CD4-positive, alpha-beta T cell treated with Interleukin-6 at 100 ng/mL for 8 hours (primary cell): Measurements from ENCODE around the gene ELP1.
"Not testable (repeated sequence)": the region's sequence is repeated elsewhere in the genome, so short reads cannot be mapped to it uniquely, and the experiment has no call there.

Experiments used
- DNase-seq: peaks from one replicate; pipeline ENCODE4 v3.0.0-alpha.2; 2020; ENCODE audit warnings: mixed read lengths, low spot score

Gene ELP1, protein sequence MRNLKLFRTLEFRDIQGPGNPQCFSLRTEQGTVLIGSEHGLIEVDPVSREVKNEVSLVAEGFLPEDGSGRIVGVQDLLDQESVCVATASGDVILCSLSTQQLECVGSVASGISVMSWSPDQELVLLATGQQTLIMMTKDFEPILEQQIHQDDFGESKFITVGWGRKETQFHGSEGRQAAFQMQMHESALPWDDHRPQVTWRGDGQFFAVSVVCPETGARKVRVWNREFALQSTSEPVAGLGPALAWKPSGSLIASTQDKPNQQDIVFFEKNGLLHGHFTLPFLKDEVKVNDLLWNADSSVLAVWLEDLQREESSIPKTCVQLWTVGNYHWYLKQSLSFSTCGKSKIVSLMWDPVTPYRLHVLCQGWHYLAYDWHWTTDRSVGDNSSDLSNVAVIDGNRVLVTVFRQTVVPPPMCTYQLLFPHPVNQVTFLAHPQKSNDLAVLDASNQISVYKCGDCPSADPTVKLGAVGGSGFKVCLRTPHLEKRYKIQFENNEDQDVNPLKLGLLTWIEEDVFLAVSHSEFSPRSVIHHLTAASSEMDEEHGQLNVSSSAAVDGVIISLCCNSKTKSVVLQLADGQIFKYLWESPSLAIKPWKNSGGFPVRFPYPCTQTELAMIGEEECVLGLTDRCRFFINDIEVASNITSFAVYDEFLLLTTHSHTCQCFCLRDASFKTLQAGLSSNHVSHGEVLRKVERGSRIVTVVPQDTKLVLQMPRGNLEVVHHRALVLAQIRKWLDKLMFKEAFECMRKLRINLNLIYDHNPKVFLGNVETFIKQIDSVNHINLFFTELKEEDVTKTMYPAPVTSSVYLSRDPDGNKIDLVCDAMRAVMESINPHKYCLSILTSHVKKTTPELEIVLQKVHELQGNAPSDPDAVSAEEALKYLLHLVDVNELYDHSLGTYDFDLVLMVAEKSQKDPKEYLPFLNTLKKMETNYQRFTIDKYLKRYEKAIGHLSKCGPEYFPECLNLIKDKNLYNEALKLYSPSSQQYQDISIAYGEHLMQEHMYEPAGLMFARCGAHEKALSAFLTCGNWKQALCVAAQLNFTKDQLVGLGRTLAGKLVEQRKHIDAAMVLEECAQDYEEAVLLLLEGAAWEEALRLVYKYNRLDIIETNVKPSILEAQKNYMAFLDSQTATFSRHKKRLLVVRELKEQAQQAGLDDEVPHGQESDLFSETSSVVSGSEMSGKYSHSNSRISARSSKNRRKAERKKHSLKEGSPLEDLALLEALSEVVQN (N-terminal part only)

DNA sequence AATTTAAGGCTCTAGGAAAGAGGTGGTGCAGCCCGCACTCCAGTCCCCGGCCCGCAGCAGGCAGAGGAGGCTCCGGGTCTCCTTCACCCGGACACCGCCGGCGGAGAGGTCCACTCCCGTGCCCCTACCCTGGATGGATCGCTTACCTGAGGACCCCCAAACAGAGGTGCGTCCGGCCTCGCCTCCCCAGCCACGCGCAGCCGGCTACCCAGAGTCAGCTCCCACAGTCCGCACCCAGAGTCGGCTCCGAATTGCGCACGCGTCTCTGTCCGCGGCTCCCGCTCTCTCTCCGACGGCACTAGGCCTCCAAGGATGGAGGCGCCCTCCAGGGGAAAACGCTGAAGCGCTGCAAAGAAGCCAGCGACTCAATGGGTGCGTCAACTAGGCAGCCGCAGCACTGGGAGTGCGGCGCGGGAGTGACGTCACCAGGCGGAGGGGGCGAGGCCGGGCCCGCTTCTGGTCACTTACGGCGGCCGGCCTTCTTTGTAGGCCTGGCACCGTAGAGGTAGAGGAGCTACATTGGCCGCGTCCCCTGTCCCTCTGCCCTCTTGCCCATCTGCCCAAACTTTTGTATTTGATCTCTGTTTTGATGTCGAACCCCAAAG is at the start of gene ELP1:
Gene ELP1, minus strand, starts transcription at position 407 of the 605 bp plus-strand sequence. CDS start 2,978 bp downstream, outside the sequence.
- peak; percentile 88 for DNase-seq

DNA sequence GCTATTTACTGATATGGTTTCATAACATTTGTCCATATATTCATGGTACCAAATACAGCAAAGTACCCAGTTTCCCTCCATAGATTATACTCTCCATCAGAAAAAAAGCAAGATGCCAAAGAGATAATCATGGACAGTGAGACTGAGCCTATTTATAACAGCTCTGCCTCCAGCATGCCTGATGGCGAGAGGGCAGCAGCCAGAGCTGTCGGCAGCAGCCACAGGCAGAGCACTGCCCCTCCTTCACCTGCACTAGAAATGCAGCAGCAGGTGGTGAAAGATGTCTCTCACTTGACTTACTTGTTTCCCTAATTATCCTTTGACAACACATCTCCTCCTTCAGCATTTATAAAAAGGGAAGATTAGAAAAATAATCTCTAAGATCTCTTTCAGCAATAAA is 47.0 kb upstream of the ELP1 start:
- no peak for DNase-seq

DNA sequence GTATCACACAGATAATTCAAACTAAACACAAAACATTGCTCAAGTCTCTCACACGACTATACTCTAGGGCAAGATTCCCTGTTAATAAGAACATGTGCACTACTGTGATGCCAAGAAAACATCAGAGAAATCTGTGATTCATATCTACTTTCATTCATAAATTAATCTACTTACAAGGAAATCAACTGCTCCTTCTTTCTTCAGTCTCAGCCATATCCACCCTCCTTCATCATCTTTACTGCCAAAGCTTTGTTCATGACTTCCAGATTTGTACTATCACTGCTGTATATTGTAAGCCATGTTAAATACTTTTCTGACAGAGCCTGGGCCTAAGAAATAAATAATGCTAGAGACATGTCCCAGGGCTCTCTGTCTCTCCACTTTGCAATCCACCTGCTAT is 44.3 kb upstream of the ELP1 start:
- DNase-seq: no peak

DNA sequence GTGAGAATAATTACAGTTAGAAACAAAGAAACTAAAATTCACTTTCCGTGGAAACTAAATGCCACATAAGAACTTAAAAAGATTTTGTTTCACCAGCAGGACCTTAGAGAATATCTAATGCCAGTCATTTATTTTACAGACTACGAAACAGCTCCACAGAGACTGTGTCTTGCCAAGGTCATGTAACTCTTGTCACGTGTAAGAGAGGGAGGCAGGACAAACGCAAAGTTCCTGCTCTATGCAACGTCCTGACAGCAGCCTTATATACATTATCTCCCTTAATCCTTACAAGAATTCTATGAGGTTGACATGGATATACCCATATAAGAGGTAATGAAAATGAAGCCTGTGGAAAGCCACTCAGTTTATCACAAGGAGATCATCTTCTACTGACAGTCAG is 40.0 kb upstream of the ELP1 start:
- DNase-seq: no peak

DNA sequence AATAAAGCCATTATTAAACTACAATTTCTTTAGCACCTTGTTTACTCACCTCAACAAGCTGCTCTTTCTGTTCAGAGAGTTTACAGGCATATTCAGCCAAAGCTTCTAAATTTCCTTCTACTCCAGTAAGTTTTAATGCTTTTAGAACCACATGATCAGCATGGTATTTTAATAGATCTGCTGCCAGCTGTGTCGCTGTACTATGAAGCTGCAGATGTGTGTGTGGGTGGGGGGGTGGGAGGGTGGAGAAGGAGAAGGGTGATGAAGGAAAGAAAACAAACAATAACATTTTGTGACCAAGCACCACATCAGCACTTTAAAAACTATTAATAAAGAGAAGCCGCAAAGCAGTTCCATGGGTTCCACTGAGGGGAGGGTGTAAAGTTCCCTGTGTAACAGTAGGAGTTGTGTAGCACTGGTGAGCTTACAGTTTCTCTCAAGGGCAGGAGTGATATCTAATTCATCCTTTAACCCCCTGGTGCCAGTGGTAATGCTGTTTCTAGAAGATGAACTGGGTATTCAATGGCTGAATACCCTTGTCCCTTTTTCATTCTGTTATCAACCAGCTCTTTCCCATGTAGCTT is 38.8 kb upstream of the ELP1 start:
- DNase-seq: no peak

DNA sequence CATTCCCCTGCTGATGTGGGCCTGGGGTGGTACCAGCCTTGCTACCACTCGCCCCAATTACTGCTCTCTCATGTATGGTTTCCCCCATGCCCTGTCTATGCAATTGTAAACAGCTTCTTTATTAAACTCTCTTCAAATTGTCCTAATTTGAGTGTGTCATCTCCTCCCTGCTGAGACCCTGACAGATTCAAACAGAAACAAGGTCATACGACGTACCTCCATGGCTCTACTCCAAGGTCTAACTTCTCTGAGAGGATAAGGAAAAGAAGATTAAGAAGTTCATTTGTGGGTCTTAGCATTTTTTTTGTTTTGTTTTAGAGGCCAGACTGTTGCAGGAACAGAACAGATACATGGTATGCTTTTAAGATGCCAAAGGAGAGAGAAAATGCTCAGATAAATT is 38.3 kb upstream of the ELP1 start:
- DNase-seq: no peak

DNA sequence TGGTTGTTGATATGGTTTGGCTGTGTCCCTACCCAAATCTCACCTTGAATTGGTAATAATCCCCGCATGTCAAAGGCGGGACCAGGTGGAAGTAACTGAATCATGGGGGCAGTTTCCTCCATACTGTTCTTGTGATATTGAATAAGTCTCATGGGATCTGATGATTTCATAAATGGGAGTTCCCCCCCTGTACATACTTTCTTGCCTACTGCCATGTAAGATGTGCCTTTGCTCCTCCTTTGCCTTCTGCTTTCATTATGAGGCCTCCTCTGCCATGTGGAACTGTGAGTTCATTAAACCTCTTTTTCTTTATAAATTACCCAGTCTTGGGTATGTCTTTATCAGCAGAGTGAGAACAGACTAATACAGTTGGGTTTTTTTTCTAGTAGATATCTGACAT is 37.5 kb upstream of the ELP1 start:
- DNase-seq: not testable (repeated sequence)

DNA sequence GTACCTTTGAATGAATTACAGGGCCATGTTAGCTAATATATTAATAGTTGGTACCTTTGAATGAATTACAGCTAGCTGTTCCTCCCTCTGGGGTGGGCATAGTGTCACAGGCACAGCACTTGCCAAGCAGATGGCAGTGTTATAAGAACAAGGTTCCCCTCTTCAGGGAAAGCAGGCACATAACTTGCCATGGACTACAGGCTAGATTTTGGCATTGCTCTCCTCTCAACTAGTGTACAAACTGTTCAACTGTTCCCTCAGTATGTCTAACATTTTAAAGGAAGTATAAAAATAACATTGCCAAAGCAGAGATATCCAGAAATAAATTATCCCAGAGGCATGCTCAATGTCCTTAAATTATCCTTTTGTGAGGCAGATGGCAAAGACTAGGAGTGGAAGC is 34.0 kb upstream of the ELP1 start:
- no peak for DNase-seq

DNA sequence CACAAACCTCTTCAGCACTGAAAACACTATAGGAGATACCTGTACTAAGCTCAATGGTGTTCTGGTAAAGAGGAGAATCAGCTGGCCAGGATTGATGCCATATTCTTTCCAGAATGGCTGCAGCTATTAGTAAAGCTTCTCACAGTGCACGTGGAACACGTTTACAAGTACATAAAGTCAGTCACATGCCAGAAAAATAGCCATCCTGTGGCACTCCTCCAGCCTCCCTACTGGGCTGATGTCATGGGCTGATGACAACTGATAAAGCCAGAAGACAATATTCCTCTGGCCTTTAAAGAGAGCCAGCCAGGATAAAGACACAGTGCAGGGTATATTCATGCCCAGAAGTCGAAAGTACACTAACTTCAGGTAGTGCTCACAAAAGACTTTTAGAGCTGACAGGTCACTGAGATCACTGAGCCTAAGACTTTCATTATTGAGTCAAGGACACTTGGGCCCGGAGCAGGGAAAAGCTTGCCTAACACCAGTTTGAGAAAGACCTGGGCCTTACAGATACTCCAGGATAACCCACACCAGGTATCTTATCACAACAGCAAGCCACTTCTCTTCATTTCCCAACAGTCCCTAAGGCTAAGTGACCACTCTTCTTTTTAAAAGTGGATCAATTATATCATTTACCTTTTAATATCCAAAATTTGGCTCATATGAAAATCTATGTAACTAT is 29.7 kb upstream of the ELP1 start:
- DNase-seq: no peak

DNA sequence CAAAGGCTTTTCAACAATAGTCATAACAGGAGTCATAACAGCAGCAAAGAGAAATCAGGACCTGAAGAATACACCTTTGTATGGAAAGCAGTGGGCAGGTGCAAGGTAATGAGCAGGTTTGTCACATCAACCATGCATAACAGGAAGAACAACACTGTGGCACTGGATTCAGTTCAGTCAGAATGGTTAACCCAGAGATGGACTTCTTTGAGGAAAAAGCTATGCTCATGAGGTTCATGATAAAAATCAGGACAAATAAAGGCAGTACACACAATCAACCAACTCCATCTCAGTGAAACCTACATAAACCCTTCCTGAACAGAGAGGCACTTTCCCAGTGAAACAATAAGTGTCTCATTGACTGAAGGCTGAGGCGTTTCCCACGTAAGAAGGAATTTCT is 27.2 kb upstream of the ELP1 start:
- DNase-seq: no peak

DNA sequence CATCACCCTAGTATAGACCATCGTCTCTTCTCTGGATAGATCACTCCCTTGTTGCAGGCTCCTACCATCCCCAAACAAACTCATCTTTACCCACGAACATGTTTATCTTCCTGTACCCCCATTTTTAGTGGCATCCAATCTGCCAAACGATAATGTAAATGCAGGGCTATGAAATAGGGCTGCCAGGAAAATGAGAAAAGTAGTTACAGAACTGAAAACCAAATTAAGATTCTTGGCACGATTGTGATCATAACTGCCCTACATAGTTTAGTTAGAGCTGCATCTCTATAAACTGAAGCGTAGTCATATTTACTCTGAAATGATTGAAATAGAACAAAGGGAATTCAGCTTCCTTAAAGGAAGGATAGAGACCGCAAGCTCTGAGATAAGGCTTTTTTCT is 26.4 kb upstream of the ELP1 start:
- no peak for DNase-seq

DNA sequence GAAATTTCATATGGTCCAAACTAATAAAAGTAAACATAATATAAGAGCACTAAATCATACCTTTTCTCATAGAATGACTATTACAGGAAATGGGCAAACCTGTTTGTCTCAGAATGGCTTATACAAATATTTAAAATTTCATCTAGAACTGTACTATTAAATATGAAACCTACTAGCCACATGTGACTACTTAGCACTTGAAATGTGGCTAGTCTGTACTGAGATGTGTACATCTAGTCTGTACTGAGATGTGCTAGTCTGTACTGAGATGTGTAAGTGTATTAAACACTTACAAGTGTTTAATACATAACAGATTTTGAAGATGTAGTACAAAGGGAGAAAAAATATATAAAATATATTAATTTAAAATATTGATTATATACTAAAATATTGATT is 22.7 kb upstream of the ELP1 start:
- DNase-seq: no peak

DNA sequence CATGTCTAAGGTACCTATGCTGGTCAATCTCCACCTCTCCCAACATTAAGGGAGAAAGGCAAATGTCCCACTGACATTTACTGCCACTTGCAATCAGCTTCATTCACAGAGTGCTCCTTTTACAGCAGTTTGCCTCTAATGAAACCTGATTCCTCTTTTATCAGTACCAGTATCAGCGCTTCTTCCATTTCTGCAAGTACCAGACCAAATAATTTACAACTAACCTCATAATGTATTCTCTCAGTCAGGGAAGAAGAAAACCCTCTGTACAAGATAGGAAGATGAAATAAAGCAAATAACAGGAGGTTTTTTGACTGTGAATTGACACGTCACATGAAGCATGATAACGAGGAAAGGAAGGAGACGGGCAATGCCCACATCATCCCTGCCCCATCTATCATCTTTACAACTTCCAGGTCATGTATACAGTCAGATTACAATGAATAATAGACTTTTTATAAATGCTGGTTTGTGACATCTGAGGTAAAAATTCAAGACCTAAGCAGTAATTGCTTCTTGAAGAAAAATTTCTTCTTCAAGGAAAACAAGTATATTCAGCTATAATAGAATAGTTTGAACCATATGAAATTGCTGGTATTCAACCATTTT is 22.2 kb upstream of the ELP1 start:
- no peak for DNase-seq

DNA sequence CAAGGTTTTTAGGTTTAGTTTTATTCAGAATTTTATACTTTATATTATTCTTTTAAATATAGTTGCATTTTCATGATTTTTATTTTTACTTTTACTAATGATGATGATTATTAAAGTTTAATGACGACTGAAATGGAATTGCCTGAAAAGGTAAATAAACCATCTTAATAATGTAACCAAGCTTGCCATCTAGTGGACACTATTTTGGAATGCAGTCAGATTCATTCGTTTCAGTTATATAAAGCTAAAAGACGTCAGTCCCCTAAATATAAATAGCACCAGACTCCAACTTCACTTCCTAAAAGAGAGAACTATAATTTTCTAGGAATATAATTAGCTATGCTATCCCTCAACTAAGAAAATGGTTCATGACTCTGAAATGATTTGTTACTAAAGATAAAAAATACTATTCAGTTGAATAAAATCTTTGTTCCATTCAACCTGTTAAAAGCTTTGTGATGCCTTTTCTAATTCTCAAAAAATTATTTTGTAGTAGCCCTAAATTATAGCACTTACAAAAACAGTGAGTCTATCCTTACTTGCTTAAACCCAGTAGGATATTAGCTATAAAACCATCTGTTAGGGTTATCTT is 20.2 kb upstream of the ELP1 start:
- DNase-seq: peak; percentile 24

DNA sequence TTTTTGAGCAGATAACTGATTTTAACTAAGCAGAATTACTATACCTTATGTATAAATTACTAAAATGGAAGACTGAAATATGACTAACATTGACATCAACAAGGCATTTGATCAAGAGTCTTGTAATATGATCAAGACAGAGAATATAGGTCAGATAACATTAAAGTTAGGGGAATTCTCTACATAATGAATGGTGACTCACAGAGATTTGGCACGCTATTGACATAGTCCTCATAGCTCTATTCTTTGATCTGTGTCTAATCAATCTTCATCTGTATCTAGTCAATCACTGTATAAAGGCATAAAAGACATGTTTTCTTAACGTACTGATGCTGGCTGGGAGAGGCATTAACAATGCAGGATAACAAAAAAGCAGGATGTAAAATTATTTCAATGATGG is 17.7 kb upstream of the ELP1 start:
- DNase-seq: no peak

DNA sequence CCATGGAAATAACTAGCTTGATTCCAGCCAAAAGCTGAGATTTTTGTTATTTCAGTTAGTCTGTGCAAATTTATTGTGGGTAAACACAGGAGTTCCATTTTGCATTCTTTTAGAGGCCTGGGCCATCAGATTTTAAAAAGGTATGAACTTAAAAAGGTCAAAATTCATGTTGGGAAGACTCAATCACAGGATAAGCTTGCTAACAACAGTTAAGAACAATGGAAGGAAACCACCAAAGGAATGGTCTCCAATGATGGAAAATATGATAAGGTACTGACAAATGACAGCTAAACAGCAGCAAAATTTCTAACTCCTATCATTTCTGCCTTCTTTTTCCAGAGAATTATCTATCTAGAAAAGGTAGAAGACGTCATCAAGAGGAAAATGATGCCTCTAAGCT is 16.2 kb upstream of the ELP1 start:
- DNase-seq: no peak

DNA sequence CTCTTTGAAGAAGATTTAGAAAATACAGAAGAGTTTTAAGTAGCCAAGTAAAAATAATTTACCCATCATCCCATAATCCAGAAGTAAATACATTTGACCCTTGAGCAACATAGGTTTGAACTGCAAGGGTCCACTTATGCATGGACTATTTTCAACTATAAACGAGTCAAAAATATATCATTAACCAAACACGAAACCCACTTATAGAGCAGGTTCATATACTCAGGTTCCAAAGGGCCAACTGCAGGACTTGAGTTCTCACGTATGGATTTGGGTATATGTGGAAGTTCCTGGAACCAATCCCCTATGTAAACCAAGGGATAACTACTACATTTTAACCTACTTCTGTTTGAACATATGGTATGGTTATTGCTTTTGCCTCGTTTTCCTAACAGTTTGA is 6.1 kb upstream of the ELP1 start:
- DNase-seq: no peak

DNA sequence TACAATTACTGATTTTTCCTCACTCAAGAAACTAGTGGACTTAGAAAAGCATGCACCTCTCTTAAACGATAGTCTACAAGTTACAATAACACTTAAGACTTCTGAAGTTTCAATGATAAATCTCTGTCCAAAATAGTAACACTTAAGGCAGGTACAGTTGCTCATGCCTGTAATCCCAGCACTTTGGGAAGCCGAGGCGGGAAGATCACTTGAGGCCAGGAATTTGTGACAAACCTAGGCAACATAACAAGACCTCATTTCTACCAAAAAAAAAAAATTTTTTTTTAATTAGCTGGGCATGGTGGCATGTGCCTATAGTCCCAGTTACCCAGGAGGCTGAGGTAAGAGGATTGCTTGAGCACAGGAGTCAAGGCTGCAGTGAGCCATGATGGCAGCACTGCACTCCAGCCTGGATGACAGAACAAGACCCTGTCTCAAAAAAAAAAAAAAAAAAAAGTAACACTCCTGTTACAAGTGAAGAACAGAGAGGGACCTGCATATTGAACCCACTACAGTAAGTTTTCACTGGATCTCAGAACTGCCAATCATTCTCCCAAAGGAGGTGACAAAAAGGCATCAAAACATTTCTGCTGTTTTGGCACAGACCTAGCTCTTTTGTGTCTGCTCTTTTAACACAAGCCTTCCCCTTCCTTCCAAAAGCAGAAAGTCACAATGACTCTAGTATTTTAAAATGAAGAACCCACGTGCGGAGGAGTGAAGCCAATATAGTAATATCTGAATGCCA is 3.8 kb upstream of the ELP1 start:
- no peak for DNase-seq

DNA sequence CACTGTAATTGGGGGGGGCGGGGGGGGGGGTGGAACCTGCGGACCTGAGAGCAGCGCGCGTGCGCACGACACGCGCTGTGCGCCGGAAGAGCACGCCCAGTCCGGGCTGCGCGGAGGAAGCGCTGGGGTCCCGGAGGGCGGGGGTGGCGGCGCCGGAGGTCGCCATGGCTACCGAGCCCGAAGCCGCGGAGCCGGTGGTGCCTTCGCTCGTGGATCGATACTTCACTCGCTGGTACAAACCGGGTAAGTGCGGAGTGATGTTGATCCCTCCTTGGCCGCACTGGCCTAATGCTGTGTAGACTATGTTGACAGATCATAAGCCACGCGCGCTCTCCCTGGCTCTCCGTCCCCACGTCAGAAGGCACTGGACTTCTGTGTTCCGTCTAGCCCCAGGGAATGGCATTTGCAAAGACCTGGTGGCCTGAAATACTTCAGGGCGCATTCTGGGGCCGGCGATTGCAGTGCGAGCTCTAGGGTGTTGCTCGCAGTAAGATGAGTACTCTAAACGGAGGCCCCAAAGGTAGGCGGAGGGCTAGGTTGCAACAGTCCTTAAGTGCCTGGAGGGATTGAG is 484 bp upstream of the ELP1 start, which contains the start of gene ABITRAM:
Gene ABITRAM, plus strand, starts transcription at position 78 of the 571 bp plus-strand sequence. Its CDS starts 87 bp downstream, at position 165.
- DNase-seq: peak; percentile 82
